ENCODE results near the gene IGLL5.
A peak's percentile ranks its signal among the peaks of the same experiment; 100 is the strongest.

The IGLL5 gene

DNA sequence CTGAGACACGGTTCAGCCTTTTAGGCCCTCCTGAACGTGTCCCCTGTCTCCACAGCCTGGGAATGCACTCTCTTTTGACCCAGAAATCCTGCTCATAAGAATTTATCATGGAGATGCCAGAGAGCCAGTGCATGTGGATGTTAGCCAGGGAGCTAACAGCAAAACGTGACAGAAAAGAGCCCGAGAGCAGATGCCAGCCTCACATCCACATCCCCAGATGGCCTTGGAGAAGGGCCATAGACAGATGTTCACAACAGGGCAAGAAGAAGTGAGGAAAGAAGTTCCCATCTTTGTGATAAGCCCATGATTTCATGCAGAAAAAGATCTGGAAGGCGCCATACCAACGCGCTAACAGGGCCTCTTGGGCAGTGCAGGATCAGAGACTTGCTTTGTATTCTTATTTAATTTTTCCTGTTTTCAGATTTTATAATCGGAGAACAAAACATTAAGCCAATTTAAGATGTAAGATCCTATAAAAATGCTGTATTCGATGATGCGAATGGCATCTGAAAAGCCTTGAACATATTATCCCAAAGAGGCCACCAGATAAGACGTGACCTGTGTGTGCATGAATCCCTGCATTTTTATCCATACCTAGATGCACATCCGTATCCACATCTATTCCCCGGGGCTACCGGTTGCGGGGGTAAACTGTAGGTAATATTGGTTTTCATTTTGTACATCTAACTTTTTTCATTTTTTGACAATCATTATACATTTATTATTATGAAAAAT is 48.7 kb downstream of the IGLL5 start (continued):
- TF ChIP-seq ZBTB11 (tag by site-specific recombination; conservative IDR thresholded peaks at IDR 0.05; ENCODE audit: low read depth) (no peak), ZNF529 (tag by site-specific recombination; IDR thresholded peaks at IDR 0.05; ENCODE audit: insufficient replicate concordance) (no peak)

- Histone ChIP-seq H3K4me3 (ENCODE audit: low read depth, low read length) (no peak overlapping the region), H3K4me1 (ENCODE audit: control insufficient read depth, insufficient read depth, low read length) (no peaks in the 10 kb centered on the region), H3K36me3 (ENCODE audit: control insufficient read depth in 2 of 2, insufficient read depth in 1 of 2, low read length in 2 of 2) (no peaks in the 10 kb centered on the region), H3K27ac (ENCODE audit: extremely low read depth, low read depth, low read length) (no peak overlapping the region), H3K9me3 (ENCODE audit: control insufficient read depth, insufficient read depth, low read depth, low read length) (no peaks in the 10 kb centered on the region)
- TF ChIP-seq ZNF391 (tag by site-specific recombination; IDR thresholded peaks at IDR 0.05; ENCODE audit: borderline replicate concordance, low read depth) (no peak), ZNF266 (tag by site-specific recombination; IDR thresholded peaks at IDR 0.05; ENCODE audit: low read depth) (no peak), ZNF24 (tag by site-specific recombination; IDR thresholded peaks at IDR 0.05) (no peak), ZNF311 (tag by site-specific recombination; IDR thresholded peaks at IDR 0.05; ENCODE audit: borderline replicate concordance) (no peak), EGR2 (tag by site-specific recombination; IDR thresholded peaks at IDR 0.05; ENCODE audit: low read depth) (no peak), ZNF202 (tag by site-specific recombination; IDR thresholded peaks at IDR 0.05; ENCODE audit: borderline replicate concordance) (no peak), ZNF530 (tag by site-specific recombination; IDR thresholded peaks at IDR 0.05; ENCODE audit: low read depth) (no peak), ZNF433 (tag by site-specific recombination; IDR thresholded peaks at IDR 0.05; ENCODE audit: low read depth) (no peak), ZNF529 (tag by site-specific recombination; IDR thresholded peaks at IDR 0.05; ENCODE audit: insufficient replicate concordance) (no peak)
- ChIA-PET CTCF (interaction anchor here (0.6 to 2.8 kb wide), 4 partner anchors 30 to 169 kb away, joined by 3 to 8 read pairs (median 4); no protein-coding TSS in a partner anchor), POLR2A (no interaction called here)
Measured at GRCh38 chr22:22936915-22937656, 49.5 kb downstream of the IGLL5 start.

GRCh38 chr22:22937894-22938480 is 50.4 kb downstream of the IGLL5 start:
- Histone ChIP-seq H3K4me1 (ENCODE audit: control insufficient read depth, insufficient read depth, low read length) (no peaks in the 10 kb centered on the region), H3K9me3 (ENCODE audit: control insufficient read depth, insufficient read depth, low read depth, low read length) (no peaks in the 10 kb centered on the region), H3K4me3 (ENCODE audit: low read depth, low read length) (no peak overlapping the region), H3K27ac (ENCODE audit: extremely low read depth, low read depth, low read length) (no peak overlapping the region), H3K36me3 (ENCODE audit: control insufficient read depth in 2 of 2, insufficient read depth in 1 of 2, low read length in 2 of 2) (no peaks in the 10 kb centered on the region)
- TF ChIP-seq EGR2 (tag by site-specific recombination; IDR thresholded peaks at IDR 0.05; ENCODE audit: low read depth): peak; percentile 98
- TF ChIP-seq ZFHX2 (tag by site-specific recombination; conservative IDR thresholded peaks at IDR 0.05): peak; percentile 84
- no peak for TF ChIP-seq YY2 (tag by site-specific recombination; IDR thresholded peaks at IDR 0.05)
- no peak for TF ChIP-seq ZNF391 (tag by site-specific recombination; IDR thresholded peaks at IDR 0.05; ENCODE audit: borderline replicate concordance, low read depth)
- ChIA-PET POLR2A (no interaction called here), CTCF (interaction anchor here (0.8 to 2.8 kb wide), 4 partner anchors 31 to 474 kb away, joined by 3 to 8 read pairs (median 4); no protein-coding TSS in a partner anchor)
